GM18508 (cell line): Measurements from ENCODE around the gene PODN.

ENCODE experiments used
- ATAC-seq: cut with Tn5 transposase; IDR thresholded peaks from one replicate; pipeline ENCODE4 v1.9.1; 2021; ENCODE audit warnings: moderate number of reproducible peaks; ENCODE audit not compliant: insufficient read depth, unreplicated experiment

PODN gene

DNA sequence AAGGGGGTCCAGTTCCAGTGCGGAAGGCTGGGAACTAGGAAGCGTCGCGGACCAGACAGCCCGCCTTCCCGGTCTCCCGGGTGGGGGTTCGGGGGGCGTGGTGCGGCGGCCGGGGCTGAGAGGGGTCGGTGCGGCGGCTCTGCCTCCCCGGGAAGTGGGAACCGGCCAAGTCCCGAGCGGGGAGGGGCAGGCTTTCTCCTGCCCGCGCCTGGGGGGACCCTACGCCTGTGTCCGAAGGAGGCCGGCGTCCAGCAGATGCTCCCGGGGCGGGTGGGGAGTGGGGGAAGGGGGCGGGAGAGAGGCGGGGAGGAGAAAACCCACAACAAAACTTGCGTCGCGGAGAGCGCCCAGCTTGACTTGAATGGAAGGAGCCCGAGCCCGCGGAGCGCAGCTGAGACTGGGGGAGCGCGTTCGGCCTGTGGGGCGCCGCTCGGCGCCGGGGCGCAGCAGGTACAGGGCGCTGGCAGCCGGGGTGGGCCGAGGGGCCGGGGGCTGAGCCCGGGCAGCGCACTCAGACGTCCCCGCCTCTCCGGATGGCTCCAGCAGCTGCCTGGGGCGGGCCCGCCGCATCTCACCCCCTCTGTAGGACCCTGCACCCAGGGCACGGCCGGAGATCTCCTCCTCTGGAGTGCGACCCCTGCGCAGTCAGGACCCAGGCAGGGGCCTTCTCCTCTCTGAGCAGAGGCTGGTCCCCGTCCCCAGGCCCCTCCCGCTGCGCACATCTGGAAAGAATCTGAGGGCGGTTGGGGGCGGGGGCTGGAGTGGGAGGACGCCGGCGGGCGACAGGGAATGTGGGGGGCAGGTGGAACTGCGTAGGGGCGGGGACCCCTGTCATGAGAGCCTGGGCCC lies at the start of gene PODN:
Gene PODN (plus strand): TSS at position 355 of the 849 bp plus-strand sequence. CDS start 7,643 bp downstream, outside the sequence.
- no peak for ATAC-seq

DNA sequence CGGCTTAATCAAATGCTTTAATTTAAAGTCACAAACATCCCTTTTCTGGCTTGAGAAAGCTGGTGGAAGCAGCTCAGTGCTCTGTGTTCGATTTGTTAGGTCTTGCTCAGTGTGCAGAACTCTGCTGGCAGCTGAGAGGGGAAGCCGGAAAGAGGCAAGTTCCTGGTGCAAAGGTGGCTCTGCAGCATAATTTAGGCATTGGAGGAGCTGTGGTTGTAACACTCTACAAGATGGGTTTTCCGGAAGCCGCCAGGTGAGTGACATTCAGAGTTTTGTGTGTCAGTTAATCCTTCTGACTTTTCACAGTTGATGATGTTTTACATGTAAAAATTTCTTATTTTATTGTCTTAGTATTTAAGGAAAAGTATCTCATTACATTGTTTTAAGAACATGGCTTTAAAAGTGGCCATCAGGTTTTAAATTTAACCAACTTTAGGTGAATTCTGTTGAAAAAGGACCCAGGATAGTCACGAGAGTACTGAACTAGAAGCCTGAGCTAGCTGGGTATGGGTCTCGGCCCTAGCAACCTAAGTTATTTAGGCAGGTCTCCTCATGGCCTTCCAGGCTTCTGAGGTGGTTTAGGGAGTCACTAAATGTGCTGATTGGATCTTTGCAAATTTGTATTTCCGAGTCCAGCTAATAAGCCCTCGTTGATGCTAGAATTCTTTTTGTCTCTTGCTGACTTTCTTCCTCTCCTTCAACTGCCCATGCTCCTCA lies 47.1 kb upstream of the PODN start:
- no peak for ATAC-seq

- no peak for ATAC-seq
These were observed 46.5 kb upstream of the PODN start for GRCh38 chr1:53015508-53015860.

DNA sequence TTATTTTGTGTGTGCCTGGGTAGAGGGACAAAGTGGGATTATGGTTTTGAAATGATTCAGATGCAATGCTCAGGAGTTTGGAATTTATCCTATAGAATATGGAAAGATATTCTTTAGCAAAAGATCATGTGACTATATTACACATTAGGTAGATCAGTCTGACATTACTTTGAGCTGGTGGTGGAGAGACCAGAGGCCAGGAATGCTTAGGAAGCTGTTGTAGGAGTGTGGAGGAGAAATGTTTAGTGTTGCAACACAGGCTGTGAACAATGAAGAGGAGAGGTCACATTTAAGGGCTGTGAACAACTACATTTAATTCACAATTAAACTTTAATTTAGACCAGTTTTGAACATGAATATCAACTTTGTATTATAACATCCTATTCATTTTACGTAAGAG lies 45.3 kb upstream of the PODN start:
- no peak for ATAC-seq

GRCh38 chr1:53020588-53020987 lies 41.4 kb upstream of the PODN start:
- ATAC-seq: no peak

DNA sequence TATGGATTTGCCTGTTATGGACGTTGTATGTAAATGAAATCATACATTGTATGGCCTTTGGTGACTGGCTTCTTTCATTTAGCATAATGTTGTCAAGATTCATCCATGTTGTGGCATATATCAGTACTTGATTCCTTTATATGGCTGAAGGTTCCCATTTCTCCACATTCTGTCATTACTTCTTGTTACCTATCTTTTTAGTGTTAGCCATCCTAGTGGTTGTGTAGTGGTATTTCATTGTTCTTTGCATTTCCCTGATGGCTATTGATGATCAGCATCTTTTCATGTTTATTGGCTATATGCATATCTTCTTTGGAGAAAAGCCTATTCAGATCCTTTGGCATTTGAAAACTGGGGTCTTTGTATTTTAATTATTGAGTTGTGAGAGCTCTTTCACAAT lies 39.8 kb upstream of the PODN start:
- no peak for ATAC-seq

GRCh38 chr1:53023546-53023945 lies 38.5 kb upstream of the PODN start:
- no peak for ATAC-seq

GRCh38 chr1:53024117-53024516 lies 37.9 kb upstream of the PODN start:
- no peak for ATAC-seq

- ATAC-seq: no peak
These were observed 36.8 kb upstream of the PODN start for GRCh38 chr1:53025034-53025768.

DNA sequence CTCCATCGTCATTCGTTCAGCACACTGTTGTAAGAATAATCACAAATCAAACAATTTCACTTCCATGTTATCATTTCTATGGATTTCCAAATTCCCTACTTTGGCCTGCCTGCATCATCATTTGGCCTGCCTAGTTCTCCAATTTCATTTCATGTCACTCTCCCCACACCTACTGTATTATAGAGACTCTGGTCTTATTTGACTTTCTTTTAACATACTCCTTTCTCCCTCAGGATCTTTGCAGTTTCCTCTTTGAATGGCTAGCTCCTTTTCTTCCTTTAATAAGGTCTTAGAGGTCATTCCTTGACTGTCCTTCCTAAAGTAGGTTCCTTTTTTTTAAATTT lies 36.3 kb upstream of the PODN start:
- no peak for ATAC-seq

DNA sequence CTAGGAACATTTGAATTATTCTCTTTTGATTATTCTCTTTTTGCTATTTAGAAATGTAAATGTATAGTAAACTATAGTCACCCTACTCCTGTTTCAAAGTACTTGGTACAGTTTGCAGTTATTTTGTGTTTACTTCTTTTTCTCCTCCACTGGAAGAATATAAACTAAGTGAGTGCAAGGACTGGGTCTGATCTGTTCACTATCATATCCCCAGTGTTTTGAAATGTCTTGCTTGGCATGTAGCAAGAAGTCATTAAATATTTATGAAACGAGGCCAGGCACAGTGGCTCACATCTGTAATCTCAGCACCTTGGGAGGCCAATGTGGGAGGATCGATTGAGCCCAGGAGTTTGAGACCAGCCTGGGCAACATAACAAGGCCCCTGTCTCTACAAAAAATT lies 35.8 kb upstream of the PODN start:
- ATAC-seq: no peak

- ATAC-seq: no peak
These were observed 30.3 kb upstream of the PODN start for GRCh38 chr1:53031732-53032131.

GRCh38 chr1:53037159-53037558 lies 24.9 kb upstream of the PODN start:
- ATAC-seq: no peak

DNA sequence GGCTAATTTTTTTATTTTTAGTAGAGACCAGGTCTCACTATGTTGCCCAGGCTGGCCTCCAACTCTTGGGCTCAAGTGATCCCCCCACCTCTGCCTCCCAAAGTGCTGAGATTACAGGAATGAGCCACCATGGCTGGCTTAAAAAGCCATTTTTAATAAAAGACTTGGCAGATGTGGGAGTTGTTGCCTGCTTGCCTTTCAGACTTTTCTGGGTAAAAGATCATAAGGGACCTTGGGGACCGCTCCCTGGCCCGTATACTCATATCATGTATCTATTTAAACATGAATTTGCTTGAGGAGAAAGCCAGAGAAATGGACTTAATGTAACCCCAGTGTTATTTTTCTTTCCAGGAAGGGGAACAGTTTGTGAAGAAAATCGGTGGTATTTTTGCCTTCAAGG lies 23.4 kb upstream of the PODN start:
- ATAC-seq: no peak

- ATAC-seq: no peak
These were observed 18.7 kb upstream of the PODN start for GRCh38 chr1:53043271-53043670.

DNA sequence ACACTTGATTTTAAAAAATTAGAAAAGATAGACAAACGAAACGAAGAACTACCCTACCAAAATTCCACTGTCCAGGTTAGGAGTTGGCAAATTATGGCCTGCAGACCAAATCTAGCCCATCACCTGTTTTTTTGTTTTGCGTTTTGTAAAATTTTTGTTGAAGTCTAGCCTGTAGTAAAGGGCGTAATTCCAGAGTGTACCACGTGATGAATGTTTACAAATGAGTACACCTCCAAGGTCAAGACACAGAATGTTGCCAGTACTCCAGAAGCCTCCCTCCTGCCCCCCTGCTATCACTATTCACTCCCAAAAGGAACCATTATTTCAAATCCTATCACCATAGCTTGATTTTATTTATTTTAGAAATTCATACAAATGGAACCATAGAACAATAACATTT lies 17.1 kb upstream of the PODN start:
- no peak for ATAC-seq

DNA sequence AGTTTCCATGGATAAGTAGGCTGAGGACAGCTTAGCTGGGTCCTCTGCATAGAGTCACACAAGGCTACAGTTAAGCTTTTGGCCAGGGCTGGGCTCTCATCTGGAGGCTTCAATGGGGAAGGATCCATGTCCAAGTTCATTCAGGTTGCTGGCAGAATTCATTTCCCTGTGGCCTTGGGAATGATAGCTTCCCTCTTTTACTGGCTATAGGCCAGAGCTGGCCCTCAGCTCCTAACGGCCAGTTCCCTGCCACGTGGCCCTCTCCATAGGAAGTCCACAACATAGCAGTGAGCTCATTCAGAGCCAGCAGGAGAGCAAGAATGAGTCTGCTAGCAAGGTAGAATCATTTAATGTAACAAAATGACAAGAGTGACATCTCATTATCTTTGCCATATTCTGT lies 15.1 kb upstream of the PODN start:
- no peak for ATAC-seq

- no peak for ATAC-seq
These were observed 14.0 kb upstream of the PODN start for GRCh38 chr1:53047737-53048736.

GRCh38 chr1:53048960-53049573 lies 12.9 kb upstream of the PODN start:
- no peak for ATAC-seq

GRCh38 chr1:53049574-53049967 lies 12.4 kb upstream of the PODN start:
- no peak for ATAC-seq
